CD4-positive, CD25-positive, alpha-beta regulatory T cell (primary cell): ENCODE results near the gene P3H2. TPM values are rescaled to one million over a fixed set of nuclear protein-coding genes. Genes with fewer than 3 reads are reported as not detected.

Experiments used
- ATAC-seq, 2 donors: fragments of 150-1000 bp; cut with Tn5 transposase; one replicate each; pipeline ENCODE4 v1.10.0; 2021; ENCODE audit warnings: low read depth in 2 of 2, moderate number of reproducible peaks in 2 of 2, moderate library complexity in 1 of 2
- DNase-seq, 3 donors: peaks; one replicate each; pipeline versions ENCODE4 v3.0.0 to v3.0.0-alpha.2; 2012 to 2022; ENCODE audit warnings: mixed read lengths in 1 of 3
- H3K27ac ChIP-seq: one replicate; pipeline ENCODE4 v1.7.0; 2013; ENCODE audit warnings: mild to moderate bottlenecking, low read length; ENCODE audit not compliant: insufficient read depth, poor library complexity, severe bottlenecking
- H3K27me3 ChIP-seq: one replicate; pipeline ENCODE4 v1.7.0; 2013; ENCODE audit warnings: low read length; ENCODE audit not compliant: control insufficient read depth, insufficient read depth
- H3K36me3 ChIP-seq: one replicate; pipeline ENCODE4 v1.7.0; 2013; ENCODE audit warnings: mild to moderate bottlenecking, low read length, moderate library complexity; ENCODE audit not compliant: control insufficient read depth, insufficient read depth
- H3K4me1 ChIP-seq: 2 replicates; pipeline ENCODE4 v1.7.0; 2013; ENCODE audit warnings: mild to moderate bottlenecking, low read length; ENCODE audit not compliant: insufficient read depth, control insufficient read depth, poor library complexity, severe bottlenecking
- H3K4me3 ChIP-seq: one replicate; pipeline ENCODE4 v1.7.0; 2013; ENCODE audit warnings: low read depth, mild to moderate bottlenecking, low read length, moderate library complexity
- H3K9me3 ChIP-seq, 2 experiments: 1 replicate in 1 of 2; 2 replicates in 1 of 2; pipeline ENCODE4 v1.7.0; 2013; ENCODE audit warnings: low read length in 2 of 2, mild to moderate bottlenecking in 1 of 2, moderate library complexity in 1 of 2; ENCODE audit not compliant: control insufficient read depth in 2 of 2
- H3K27ac Mint-ChIP-seq, 3 donors: one replicate each; pipeline ENCODE4 v1.8.0; 2020 to 2022; ENCODE audit warnings: mild to moderate bottlenecking in 3 of 3, mixed read lengths in 3 of 3, moderate library complexity in 2 of 3
- H3K27me3 Mint-ChIP-seq: one replicate; pipeline ENCODE4 v1.8.0; 2022; ENCODE audit warnings: mild to moderate bottlenecking, mixed read lengths
- H3K36me3 Mint-ChIP-seq: one replicate; pipeline ENCODE4 v1.8.0; 2020; ENCODE audit warnings: mixed read lengths
- H3K4me1 Mint-ChIP-seq, 4 donors: one replicate each; pipeline ENCODE4 v1.8.0; 2020 to 2022; ENCODE audit warnings: mixed read lengths in 4 of 4, mild to moderate bottlenecking in 1 of 4
- H3K4me3 Mint-ChIP-seq, 4 donors: one replicate each; pipeline ENCODE4 v1.8.0; 2020 to 2022; ENCODE audit warnings: mild to moderate bottlenecking in 4 of 4, mixed read lengths in 4 of 4, moderate library complexity in 3 of 4
- H3K9me3 Mint-ChIP-seq, 7 donors: one replicate each; pipeline ENCODE4 v1.8.0; 2020 to 2022; ENCODE audit warnings: mixed read lengths in 7 of 7, mild to moderate bottlenecking in 3 of 7, moderate library complexity in 2 of 7
- polyA plus RNA-seq, 4 donors: library from polyadenylated mRNA; unstranded; fragments of 300-500 nt; fragmentation: Illumina TruSeq; gene quantifications; one replicate each; pipeline ENCODE4 v1.2.3, GENCODE V29; 2021
- total RNA-seq: library from RNA; stranded (reverse); gene quantifications from one replicate; pipeline ENCODE4 v1.2.3, GENCODE V29; 2022

P3H2 gene
- total and polyA plus RNA-seq, 5 donors from 2014 or later: not detected

GRCh38 chr3:190059242-190059590 lies 61.5 kb downstream of the P3H2 start:
- H3K4me3 Mint-ChIP-seq: no peak overlapping the region
- H3K27ac ChIP-seq: no peak overlapping the region
- H3K36me3 ChIP-seq: no peaks in the 10 kb centered on the region
- no peaks in the 10 kb centered on the region for H3K9me3 Mint-ChIP-seq
- peaks cover 5% of the 10 kb centered on the region for H3K27me3 ChIP-seq
- DNase-seq: no peak
- no peaks in the 10 kb centered on the region for H3K36me3 Mint-ChIP-seq
- no peak for ATAC-seq
- H3K4me1 ChIP-seq: no peaks in the 10 kb centered on the region
- H3K4me1 Mint-ChIP-seq: no peaks in the 10 kb centered on the region
- H3K9me3 ChIP-seq: no peaks in the 10 kb centered on the region
- peak overlapping the region in 1 of 3 donors; percentile 10 for H3K27ac Mint-ChIP-seq
- H3K4me3 ChIP-seq: no peak overlapping the region
- H3K27me3 Mint-ChIP-seq: peaks cover 5% of the 10 kb centered on the region

DNA sequence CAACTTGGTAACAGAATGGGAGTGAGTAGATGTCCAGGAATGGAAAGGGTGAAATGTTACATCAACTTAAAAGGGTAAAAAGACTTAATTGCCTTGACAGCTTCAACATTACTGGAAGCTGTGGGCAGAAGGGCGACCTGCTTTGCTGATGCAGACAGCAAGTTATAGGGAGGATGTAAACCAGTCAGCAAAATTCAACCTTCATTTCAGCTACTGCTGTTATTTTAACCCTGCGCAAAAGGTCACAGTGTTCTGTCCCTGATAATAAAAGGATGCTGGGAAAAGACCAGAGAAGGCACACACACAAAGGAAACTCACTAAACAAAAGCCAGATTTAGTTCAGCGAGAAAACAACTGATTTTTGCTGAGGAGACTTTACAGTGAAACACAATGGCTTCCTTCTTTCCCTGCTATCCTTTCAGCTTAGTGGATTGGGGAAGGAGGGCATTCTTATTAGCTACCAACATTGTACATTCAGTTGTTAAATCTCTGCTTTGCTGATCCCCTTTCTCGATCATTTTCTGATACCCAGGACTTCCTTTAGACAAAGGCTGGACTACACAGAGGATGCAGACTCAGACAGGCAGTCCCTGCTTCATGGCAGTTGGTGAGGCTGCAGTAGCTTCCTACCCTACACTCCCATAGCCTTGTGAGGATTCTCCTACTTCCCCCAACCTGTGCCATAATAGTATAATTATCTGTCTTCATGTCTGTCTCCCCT lies 62.0 kb downstream of the P3H2 start:
- no peak for DNase-seq
- Histone ChIP-seq H3K9me3 (no peaks in the 10 kb centered on the region), H3K4me1 (no peaks in the 10 kb centered on the region), H3K36me3 (no peaks in the 10 kb centered on the region), H3K27me3 (peaks cover 5% of the 10 kb centered on the region), H3K4me3 (no peak overlapping the region), H3K27ac (no peak overlapping the region)
- ATAC-seq: no peak
- no peaks in the 10 kb centered on the region for H3K4me1 Mint-ChIP-seq
- no peaks in the 10 kb centered on the region for H3K36me3 Mint-ChIP-seq
- H3K27me3 Mint-ChIP-seq: peaks cover 10% of the 10 kb centered on the region
- H3K9me3 Mint-ChIP-seq: no peaks in the 10 kb centered on the region
- no peak overlapping the region for H3K27ac Mint-ChIP-seq
- no peak overlapping the region for H3K4me3 Mint-ChIP-seq

GRCh38 chr3:190056742-190057141 lies 64.0 kb downstream of the P3H2 start:
- no peak overlapping the region for H3K27ac ChIP-seq
- ATAC-seq: no peak
- Mint-ChIP-seq H3K27ac (no peak overlapping the region), H3K4me1 (no peaks in the 10 kb centered on the region), H3K27me3 (peaks cover 5% of the 10 kb centered on the region), H3K9me3 (peaks cover 0 to 2% (median 0%) of the 10 kb centered on the region in 7 donors), H3K4me3 (no peak overlapping the region), H3K36me3 (no peaks in the 10 kb centered on the region)
- no peak for DNase-seq
- H3K9me3 ChIP-seq: no peaks in the 10 kb centered on the region
- no peaks in the 10 kb centered on the region for H3K36me3 ChIP-seq
- no peaks in the 10 kb centered on the region for H3K4me1 ChIP-seq
- no peak overlapping the region for H3K4me3 ChIP-seq
- H3K27me3 ChIP-seq: peaks cover 5% of the 10 kb centered on the region

DNA sequence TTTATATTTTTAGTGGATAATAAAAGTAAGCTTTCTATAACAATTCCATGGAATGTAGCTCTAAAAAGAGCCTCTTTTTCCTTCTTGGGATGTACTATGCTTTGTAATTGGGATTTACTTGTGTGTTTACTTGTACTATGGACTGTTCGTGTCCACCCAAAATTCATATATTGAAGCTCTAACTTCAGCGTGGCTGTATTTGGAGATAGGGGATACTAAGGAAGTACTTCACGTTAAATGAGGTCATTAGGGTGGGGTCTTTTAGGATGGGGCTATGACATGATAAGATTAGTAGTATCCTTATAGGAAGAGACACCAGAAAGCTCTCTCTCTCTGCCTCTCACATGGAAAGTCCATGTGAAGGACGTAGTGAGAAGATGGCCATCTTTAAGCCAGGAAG lies 64.9 kb downstream of the P3H2 start:
- Histone ChIP-seq H3K27me3 (peaks cover 4% of the 10 kb centered on the region), H3K4me3 (no peak overlapping the region), H3K9me3 (no peaks in the 10 kb centered on the region), H3K27ac (no peak overlapping the region), H3K4me1 (no peaks in the 10 kb centered on the region), H3K36me3 (no peaks in the 10 kb centered on the region)
- Mint-ChIP-seq H3K27me3 (peaks cover 5% of the 10 kb centered on the region), H3K4me3 (no peak overlapping the region), H3K4me1 (no peaks in the 10 kb centered on the region), H3K36me3 (no peaks in the 10 kb centered on the region), H3K27ac (no peak overlapping the region), H3K9me3 (peaks cover 0 to 2% (median 0%) of the 10 kb centered on the region in 7 donors)
- DNase-seq (no peak), ATAC-seq (no peak)

DNA sequence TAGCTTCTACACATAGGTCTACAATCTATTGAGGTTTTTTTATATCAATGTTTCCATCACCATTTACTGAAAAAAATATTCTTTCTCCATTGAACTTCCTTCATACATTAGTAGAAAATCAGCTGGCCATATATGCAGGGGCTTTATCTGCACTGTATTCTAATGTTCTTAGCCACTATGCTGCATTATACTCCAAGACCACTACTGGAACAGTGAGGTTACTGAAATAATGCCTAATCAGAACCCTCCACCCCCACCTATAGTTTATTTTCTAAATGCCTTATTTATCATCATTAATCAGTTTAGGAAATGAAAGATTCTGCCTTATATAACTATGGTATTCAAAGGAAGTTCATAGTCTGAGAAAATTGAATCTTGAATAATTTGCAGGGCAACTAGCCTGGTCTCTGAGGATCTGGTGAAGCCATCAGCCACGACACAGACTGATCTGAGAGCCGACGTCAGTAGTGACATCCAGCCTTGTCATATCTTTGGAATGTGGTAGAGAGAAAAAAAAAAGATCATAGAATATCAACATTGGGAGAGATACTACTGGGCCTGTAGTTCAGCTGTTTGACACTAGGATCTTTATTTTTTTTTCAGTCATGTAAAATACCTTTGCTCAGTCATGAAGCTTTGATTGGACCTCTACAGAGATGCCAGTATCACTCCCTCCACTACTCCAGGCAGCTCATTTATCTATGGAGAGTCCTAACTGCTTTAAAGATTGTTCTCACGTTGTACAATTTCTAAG lies 66.6 kb downstream of the P3H2 start:
- Mint-ChIP-seq H3K27me3 (peaks cover 5% of the 10 kb centered on the region), H3K4me1 (no peaks in the 10 kb centered on the region), H3K36me3 (no peaks in the 10 kb centered on the region), H3K9me3 (peaks cover 0 to 2% (median 0%) of the 10 kb centered on the region in 7 donors), H3K4me3 (no peak overlapping the region), H3K27ac (no peak overlapping the region)
- Histone ChIP-seq H3K4me3 (no peak overlapping the region), H3K9me3 (no peaks in the 10 kb centered on the region), H3K4me1 (no peaks in the 10 kb centered on the region), H3K27me3 (peaks cover 4% of the 10 kb centered on the region), H3K36me3 (no peaks in the 10 kb centered on the region), H3K27ac (no peak overlapping the region)
- DNase-seq: no peak
- no peak for ATAC-seq

DNA sequence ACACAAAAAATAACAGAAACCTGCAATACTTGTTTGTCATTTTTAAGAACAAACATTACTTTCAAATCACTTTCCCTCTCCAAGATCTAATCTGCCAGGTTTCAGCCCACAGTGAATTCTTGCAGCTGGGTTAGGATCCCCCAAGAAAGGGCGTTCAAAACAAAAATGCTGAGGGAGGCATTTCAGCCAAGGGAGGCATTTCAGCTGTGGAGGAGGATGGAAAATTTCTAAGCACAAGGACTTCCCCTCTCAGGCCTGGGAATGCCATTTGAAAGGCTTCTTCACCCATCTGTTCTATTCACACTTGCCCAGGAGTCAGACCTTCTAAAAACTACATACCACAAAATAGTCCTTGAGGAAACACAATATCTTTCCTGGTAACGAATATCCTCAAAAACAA lies 69.1 kb downstream of the P3H2 start:
- H3K4me3 Mint-ChIP-seq: no peak overlapping the region
- H3K4me1 Mint-ChIP-seq: no peaks in the 10 kb centered on the region
- Histone ChIP-seq H3K4me1 (no peaks in the 10 kb centered on the region), H3K9me3 (no peaks in the 10 kb centered on the region), H3K4me3 (no peak overlapping the region), H3K27ac (no peak overlapping the region), H3K36me3 (no peaks in the 10 kb centered on the region), H3K27me3 (peaks cover 1% of the 10 kb centered on the region)
- peaks cover 15% of the 10 kb centered on the region for H3K27me3 Mint-ChIP-seq
- ATAC-seq: no peak
- DNase-seq: no peak
- H3K36me3 Mint-ChIP-seq: no peaks in the 10 kb centered on the region
- H3K27ac Mint-ChIP-seq: no peak overlapping the region
- H3K9me3 Mint-ChIP-seq: peaks cover 0 to 3% (median 0%) of the 10 kb centered on the region in 7 donors

DNA sequence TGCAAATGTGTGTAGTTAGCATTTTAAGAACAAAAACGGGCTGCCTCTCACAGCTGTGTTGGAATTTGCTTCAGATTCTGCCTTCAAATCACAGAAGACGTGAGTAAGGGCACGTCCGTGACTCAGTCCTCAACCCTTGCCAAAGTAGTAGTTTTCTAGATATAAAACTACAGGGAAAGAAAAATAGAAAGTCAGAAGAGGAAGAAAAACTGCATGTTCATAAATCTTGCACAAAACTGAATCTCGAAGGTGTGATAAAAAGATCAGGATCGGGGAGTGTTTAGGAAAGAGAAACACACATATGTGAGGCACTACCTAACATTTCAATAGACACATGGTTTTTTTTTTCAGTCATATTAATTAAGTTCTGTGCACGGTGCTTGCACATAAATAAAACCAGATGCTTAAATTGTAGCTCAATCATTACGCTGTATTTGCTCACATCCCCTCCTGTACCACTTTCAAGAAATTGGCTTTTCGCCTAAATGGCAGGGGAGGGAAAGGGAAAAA lies 71.7 kb downstream of the P3H2 start:
- Mint-ChIP-seq H3K27me3 (peaks cover 14% of the 10 kb centered on the region), H3K27ac (no peak overlapping the region), H3K9me3 (peaks cover 0 to 3% (median 0%) of the 10 kb centered on the region in 7 donors), H3K36me3 (no peaks in the 10 kb centered on the region), H3K4me3 (no peak overlapping the region), H3K4me1 (no peaks in the 10 kb centered on the region)
- Histone ChIP-seq H3K36me3 (no peaks in the 10 kb centered on the region), H3K4me3 (no peak overlapping the region), H3K27ac (no peak overlapping the region), H3K9me3 (no peaks in the 10 kb centered on the region), H3K27me3 (peaks cover 1% of the 10 kb centered on the region), H3K4me1 (no peaks in the 10 kb centered on the region)
- DNase-seq: no peak
- ATAC-seq: no peak
